ENCODE results near the gene LRRFIP1.

Gene LRRFIP1

DNA sequence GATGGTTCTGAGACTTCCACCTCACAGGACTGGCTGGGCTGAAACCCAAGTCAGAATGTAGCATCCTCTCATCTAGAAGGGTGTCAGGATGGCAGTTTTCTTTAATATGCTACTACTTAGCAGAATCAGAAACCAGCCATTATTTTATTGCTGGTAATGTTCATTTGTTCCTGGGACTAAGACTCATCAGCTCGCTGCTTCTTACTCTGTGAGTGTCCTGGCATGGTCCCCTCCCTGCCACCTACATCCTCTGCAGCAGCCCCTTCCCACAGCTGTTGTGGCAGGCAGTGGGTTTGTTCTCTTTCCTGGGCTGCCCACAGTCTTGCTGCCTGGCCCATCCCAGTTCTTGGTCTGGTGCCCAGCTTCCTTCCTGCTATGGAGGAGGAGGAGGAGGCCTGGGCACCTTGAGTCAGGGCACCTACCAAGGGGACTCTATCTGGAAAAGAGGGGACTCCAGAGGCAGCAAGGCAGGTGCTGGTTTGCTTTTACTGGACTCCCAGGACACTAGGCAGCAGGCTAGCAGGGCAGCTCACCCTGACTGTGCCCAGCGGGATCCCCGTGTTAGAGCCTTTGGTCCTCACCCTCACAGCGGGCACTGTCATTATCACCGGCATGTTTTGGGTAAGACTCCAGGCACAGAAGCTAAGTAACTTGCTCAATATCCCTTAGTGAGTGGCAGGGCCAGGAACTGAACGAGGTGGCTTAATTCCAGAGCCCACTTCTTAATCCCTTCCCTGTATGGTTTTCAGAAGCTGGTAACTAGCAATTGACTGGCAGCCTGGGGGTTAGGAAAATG lies 62.1 kb downstream of the LRRFIP1 start:
- Histone ChIP-seq H3K27me3 (ENCODE audit: insufficient read depth, low read depth, severe bottlenecking) (no peaks in the 10 kb centered on the region), H3K36me3 (no peaks in the 10 kb centered on the region), H3K4me3 (ENCODE audit: low read depth, low read length) (no peak overlapping the region), H3K27ac (no peak overlapping the region), H3K9me3 (ENCODE audit: severe bottlenecking) (no peaks in the 10 kb centered on the region)
- TF ChIP-seq, protein P1, sequence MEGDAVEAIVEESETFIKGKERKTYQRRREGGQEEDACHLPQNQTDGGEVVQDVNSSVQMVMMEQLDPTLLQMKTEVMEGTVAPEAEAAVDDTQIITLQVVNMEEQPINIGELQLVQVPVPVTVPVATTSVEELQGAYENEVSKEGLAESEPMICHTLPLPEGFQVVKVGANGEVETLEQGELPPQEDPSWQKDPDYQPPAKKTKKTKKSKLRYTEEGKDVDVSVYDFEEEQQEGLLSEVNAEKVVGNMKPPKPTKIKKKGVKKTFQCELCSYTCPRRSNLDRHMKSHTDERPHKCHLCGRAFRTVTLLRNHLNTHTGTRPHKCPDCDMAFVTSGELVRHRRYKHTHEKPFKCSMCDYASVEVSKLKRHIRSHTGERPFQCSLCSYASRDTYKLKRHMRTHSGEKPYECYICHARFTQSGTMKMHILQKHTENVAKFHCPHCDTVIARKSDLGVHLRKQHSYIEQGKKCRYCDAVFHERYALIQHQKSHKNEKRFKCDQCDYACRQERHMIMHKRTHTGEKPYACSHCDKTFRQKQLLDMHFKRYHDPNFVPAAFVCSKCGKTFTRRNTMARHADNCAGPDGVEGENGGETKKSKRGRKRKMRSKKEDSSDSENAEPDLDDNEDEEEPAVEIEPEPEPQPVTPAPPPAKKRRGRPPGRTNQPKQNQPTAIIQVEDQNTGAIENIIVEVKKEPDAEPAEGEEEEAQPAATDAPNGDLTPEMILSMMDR (IDR thresholded peaks at IDR 0.05; ENCODE audit: low read depth, low read length): no peak
- no peak for DNase-seq

DNA sequence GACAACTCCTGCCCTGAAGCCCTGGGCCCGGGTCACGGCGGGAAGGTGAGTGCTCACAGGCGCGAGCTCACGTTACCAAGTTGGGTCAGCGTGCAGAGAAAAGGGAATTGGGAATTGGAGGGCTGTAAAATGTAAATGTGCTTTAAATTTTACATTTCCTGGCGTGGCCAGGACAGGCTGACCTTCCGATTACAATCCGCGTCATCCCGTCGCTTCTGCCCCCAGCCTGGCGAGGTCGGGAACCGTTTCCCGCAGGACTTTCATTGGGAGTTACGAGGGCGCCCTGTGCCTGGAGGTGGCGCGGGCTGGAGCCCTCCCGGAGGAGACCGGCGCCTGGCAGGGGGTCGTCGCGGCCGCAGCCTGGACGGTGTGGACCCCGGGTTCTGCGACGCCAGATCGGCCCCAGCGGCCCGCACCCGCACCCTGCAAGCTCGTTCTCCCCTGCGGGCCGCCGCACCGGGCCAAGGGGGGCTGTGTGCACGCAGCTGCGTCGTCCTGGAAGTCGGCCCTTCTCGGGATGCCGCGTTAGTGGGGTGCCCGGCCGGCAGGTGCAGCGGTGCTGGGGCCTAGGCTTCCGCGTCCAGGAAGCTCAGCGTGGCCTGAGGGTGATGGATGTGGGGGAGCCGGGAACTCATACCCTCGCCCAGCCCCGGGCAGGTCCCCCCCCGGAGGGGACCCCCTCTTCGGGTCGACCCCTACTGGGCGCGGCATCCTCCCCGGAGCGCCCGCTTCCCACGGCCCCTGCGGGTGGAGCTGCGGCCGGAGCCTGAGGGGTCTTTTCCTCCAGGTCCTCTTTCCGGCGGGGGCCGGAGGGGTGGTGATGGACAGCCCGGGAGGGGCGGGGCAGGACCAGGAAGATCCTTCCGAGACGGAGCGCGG lies 63.9 kb downstream of the LRRFIP1 start:
- H3K27ac ChIP-seq: no peak overlapping the region
- no peaks in the 10 kb centered on the region for H3K9me3 ChIP-seq (ENCODE audit: severe bottlenecking)
- TF ChIP-seq, protein P1 (IDR thresholded peaks at IDR 0.05; ENCODE audit: low read depth, low read length): no peak
- DNase-seq: no peak
- H3K4me3 ChIP-seq (ENCODE audit: low read depth, low read length): no peak overlapping the region
- no peaks in the 10 kb centered on the region for H3K27me3 ChIP-seq (ENCODE audit: insufficient read depth, low read depth, severe bottlenecking)
- H3K36me3 ChIP-seq: no peaks in the 10 kb centered on the region

DNA sequence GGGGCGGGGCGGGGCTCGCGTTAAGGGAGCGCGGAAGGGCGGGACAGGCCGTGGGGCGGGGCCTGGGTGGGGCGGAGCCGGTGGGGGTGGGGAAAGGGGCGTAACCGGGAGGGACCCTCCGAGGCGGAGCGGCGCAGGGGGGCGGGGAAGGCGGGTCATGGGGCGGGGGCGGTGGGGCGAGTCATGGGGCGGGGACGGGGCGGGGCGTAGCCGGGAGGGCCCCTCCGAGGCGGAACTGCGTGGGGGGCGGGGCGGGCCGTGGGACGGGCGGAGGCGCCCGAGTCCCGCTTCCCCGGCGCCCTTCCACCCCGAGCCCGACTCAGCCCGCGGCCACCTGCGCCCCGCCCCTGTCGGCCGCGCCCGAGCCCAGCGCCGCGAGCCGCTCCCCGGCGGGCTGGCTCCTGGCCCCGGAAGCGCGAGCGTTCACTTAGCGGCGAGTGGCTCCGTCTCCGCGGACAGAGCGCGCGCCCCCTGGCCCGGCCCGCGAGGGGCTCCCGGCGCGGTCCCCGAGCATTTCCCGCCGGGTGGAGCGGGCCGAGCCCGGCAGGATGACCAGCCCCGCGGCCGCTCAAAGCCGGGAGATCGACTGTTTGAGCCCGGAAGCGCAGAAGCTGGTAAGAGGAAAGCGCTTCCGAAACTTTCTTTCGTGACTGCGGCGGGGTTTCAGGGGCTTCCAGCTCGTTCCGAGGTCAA lies 64.7 kb downstream of the LRRFIP1 start:
- Histone ChIP-seq H3K9me3 (ENCODE audit: severe bottlenecking) (no peaks in the 10 kb centered on the region), H3K27ac (peak overlapping the region; percentile 27)
- TF ChIP-seq, protein P1 (IDR thresholded peaks at IDR 0.05; ENCODE audit: low read depth, low read length): no peak

DNA sequence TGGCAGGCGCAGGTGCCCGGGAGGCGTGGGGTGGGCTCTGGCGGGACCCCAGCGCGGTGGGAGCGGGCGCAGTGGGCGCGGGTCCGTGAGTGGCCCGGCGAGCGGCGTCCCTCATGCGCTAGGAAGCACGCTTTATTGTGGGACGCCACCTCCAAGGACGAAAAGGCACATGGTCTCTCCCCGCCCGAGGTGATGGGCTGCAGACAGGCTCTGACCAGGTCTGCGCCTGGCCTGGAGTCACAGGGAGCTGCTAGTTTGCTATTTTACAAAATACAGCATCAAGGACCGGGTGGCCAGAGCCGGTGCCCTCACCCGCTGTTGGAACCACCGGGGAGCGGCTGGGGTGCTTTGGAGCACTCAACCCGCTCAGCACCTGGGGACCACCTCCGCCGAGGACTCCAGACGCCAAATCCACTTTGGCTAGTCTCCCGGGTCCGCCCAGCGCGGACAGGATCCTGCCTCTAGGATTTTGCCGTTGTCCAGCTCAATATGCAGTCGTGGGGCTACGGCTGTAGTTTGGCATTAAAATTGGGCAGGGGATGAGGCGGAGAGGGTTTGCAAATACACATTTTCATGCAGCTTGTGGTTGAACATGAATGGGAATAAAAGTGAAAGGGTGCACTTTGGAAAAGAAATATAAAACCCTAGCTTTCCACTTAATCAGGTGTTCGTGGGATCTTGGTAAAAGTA lies 65.4 kb downstream of the LRRFIP1 start:
- Histone ChIP-seq H3K27ac (peak overlapping the region; percentile 27; the same call in 1 of the 2 replicates), H3K27me3 (ENCODE audit: insufficient read depth, low read depth, severe bottlenecking) (no peaks in the 10 kb centered on the region), H3K9me3 (ENCODE audit: severe bottlenecking) (no peaks in the 10 kb centered on the region), H3K36me3 (no peaks in the 10 kb centered on the region), H3K4me3 (ENCODE audit: low read depth, low read length) (peak overlapping the region; percentile 87)
- no peak for DNase-seq
- TF ChIP-seq, protein P1 (IDR thresholded peaks at IDR 0.05; ENCODE audit: low read depth, low read length): no peak

More for the DNA sequence above, 64.7 kb downstream of the LRRFIP1 start:
- Histone ChIP-seq H3K36me3 (no peaks in the 10 kb centered on the region), H3K27me3 (ENCODE audit: insufficient read depth, low read depth, severe bottlenecking) (no peaks in the 10 kb centered on the region), H3K4me3 (ENCODE audit: low read depth, low read length) (peak overlapping the region; percentile 87)
- DNase-seq: peak; percentile 89

DNA sequence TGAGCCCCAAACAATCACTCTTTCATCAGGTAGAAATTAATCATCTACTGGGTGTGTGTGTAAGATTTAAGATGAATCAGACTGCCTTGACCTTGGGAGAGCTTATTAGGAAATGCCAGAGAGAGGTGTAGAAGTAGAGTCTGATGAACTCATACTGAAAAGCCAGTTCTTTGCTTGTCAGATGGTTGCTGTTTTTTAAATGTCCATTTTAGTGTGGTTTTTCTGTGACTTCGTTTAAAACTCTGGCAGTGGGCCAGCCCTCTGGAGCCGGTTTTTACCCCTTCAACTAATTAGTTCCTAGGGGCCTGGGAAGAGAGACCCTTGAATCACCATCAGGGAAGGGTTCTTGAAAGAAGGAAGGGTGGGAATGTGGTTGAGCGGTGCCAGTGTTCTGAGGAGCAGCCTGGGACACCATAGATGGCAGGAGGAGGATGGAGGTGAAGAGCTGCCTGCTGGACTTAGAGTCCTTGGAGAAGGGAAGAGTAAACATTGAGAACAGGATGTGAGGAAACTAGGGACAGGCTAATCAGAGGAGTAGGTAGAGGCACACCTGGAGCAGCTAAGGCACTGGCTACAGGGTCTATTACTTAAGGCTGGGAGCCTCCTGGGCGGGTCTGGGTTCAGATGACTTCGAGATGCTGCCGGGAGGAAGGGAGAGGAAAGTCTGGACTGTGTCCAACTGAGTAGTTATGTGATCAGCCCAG lies 66.1 kb downstream of the LRRFIP1 start:
- no peak for DNase-seq
- TF ChIP-seq, protein P1 (IDR thresholded peaks at IDR 0.05; ENCODE audit: low read depth, low read length): no peak
- no peak overlapping the region for H3K27ac ChIP-seq
- no peaks in the 10 kb centered on the region for H3K36me3 ChIP-seq
- H3K4me3 ChIP-seq (ENCODE audit: low read depth, low read length): peak overlapping the region; percentile 87
- H3K27me3 ChIP-seq (ENCODE audit: insufficient read depth, low read depth, severe bottlenecking): no peaks in the 10 kb centered on the region
- no peaks in the 10 kb centered on the region for H3K9me3 ChIP-seq (ENCODE audit: severe bottlenecking)

All from WERI-Rb-1 (cell line).